GM18868 (cell line): ENCODE results near the gene BHMT.

ENCODE experiments used
- ATAC-seq: cut with Tn5 transposase; IDR thresholded peaks from one replicate; pipeline ENCODE4 v1.9.1; 2021; ENCODE audit warnings: mild to moderate bottlenecking, moderate library complexity; ENCODE audit not compliant: unreplicated experiment

BHMT gene, protein sequence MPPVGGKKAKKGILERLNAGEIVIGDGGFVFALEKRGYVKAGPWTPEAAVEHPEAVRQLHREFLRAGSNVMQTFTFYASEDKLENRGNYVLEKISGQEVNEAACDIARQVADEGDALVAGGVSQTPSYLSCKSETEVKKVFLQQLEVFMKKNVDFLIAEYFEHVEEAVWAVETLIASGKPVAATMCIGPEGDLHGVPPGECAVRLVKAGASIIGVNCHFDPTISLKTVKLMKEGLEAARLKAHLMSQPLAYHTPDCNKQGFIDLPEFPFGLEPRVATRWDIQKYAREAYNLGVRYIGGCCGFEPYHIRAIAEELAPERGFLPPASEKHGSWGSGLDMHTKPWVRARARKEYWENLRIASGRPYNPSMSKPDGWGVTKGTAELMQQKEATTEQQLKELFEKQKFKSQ

DNA sequence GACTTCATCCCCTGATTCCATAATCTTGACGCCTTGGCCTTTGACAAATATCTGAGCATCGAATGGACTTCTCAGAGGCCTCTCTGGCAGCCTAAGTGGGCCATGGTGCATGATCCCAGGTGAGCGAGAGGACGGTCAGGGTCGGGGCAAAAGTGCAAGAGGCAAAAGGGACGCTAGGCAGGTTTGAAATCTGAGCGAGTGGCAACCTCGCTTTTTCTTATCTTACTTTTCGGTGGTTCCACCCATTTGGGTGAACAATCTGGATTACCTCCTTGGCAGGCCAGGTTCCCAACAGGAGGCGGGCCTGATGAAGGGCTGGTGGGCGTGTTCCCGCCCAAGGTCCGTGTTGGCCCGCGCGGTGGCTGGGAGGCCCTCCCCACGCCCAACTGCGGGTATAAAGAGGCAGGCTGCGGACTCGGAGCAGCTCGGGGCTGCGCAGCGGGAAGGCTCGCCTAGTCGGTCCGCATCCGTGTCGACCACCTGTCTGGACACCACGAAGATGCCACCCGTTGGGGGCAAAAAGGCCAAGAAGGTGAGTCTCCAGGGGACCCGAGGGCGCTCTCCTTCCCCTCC lies at the start of gene BHMT:
BHMT (plus strand) TSS at position 423 of the 573 bp plus-strand sequence; CDS start at position 500, 77 bp downstream.
- ATAC-seq: no peak

DNA sequence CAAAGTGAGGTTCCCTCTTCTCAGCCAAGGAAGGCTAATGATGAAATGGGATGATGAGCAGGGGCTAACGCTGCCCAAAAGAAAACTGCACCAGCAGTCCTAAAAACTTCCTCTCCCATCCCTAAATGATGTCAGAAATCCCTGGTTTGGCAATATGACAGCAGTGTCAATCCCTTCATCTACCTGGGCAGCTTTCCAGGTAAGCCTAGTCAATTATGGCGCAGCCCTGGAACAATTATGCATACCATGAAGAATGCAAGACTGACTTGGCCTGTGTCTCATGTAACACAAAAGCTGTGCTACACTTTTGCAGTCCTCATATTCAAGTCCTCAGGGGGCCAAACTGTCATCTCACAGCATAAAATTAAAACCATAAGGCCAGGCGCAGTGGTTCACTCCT lies 49.2 kb upstream of the BHMT start:
- no peak for ATAC-seq

DNA sequence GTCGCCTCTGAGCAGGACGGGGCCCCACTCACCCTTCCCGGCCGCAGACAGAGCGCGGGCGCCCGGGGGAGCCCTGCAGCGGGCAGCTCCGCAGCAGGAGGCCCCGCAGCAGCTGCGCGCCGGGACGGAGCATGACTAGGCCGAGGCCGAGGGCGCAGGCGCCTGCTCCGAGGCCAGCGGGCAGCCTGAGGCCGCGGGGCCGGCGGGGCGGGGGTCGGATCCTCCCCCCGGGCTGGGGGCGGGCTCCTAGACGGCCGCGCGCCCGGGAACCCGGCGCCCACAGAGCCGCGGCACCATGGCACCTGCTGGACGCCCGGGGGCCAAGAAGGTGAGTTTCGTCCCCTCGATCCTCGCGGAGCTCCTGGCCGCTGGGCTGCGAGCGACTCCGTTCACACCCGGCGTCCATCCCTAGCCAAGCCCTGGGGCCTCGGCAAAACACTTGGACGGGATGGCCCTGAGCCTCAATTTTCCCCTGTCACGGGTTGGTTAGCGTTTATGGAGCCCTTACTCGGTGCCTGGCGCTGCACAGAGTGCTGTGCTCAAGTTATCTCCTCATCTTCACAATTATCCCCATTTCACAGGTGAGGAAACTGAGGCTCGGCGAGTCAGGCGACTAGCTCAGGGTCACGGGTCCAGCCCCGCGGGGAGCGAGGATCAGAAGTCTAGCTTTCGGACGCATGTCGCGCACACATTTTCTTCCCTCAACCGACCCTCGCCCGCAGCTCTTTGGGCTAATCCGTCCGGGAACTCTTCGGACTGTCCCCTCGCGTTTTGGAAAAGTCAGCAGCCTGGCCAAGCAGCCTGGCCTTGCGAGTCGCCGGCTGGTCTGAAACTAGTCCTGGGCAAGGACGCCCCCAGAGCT lies 41.9 kb upstream of the BHMT start, which contains the start of the genes BHMT2 and DMGDH:
BHMT2 (plus strand) TSS at position 280 of the 862 bp plus-strand sequence; CDS start at position 296, 16 bp downstream.
DMGDH (minus strand) TSS at position 187 of the 862 bp plus-strand sequence; CDS start at position 133, 54 bp downstream.
- ATAC-seq: no peak

DNA sequence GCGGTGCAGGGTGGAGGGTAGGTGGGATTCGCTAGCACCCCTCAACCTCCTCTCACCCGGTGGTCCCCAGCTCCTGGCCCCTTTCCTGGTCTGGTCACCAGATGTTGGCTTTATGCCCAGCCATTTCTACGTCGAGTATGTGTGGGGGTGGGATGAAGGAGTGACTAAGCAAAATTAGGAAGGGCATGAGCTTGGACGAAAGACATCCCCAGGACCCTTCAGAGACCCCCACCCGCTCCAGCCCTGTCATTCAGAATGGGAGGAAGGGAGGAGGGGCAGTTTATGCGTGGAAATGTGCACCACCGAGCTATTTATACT lies 41.3 kb upstream of the BHMT start:
- ATAC-seq: no peak

DNA sequence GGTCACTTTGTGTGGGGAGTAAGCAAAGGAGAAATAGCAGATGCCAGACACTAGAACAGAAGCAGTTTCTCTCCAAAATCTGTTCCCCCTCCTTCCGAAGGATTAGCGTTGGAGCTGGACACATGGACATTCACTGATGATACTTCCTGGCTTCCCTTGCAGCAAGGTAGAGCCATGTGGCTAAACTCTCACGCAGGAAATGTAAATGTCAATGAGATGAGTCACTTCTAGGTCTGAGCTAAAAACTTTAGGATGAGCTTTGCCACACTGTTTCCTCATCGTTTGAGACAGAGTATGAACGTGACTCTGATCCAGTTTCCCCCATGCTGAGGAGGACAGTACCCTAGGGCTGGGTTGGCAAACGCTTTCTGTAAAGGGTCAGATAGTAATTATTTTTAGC lies 37.0 kb upstream of the BHMT start:
- ATAC-seq: no peak

DNA sequence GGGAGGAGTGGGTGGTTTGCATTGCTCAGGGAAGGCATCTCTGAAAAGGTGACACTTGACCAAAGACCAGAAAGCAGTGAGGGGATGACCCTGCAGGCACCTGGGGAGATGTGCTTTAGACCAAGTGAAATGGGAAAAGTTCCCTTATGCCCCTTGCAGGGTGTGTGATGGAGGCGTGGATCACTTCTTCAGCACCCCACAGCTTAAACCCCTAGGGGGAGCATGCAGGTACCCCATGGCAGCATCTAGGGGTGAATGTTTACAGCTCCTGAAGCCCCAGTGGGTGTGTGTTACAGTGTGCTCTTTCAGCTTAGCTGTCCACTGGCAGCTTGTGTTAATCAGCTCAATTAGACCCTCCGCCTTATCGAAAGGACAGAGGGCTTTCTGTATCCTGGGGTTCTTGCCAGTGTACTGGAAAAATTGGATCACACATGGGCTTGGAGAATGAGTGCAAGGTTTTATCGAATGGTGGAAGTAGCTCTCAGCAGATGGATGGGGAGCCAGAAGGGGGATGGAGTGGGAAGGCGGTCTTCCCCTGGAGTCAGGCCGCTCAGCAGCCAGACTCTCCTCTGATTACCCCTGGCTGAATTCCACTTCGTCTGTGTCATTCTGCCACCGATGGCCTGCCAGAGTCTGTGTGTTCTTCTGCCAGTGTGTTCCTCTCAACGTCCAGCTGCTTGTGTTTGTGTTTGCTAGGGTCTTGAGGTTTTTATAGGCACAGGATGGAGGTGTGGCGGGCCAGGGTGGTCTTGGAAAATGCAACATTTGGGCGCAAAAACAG lies 35.8 kb upstream of the BHMT start:
- no peak for ATAC-seq

DNA sequence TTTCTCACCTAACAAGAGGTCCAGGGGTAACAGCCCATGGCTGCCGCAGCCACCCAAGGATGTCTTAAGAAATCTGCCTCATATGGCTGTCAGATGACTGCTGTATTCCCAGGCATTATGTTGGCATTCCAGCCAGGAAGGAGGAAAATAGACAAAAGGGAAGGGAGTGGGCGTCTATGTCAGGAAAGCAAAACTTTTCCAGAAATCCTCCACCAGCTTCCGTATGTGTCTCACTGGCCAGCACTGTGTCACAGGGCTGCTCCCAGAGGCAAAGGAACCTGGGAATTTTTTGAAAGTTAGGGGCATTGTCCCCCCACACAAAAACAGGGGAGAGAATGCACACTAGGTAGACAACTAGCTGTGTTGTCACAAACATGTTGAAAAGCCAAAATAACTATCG lies 34.8 kb upstream of the BHMT start:
- ATAC-seq: no peak

DNA sequence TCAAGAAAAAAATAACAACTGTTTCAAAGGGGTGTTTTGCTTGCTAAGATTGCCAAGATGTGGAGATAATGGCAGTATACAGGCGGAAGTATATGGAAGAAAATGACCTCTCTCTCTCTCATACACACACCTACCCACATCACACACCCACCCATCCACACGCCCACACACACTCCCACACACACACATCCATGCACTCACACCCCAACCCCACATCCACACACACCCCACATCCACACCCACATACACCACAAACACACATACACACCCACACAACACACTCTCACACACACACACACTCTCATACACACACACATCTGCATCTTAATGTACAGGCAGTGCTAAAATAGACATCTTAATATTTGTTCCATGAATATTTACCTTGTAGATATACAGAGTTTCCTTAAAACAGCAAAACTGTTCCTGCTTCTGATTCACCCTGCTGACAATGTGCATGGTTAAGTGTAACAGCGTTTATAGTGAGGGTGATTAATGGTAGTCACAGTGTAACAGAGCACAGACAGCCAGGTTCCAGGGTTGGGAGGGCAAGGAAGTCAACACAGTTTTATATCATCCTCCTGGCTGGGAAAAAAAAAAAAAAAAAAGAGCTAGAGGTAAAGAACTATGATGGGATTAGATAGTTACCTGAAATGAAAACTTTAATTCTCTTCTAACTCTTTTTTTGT lies 33.8 kb upstream of the BHMT start:
- ATAC-seq: no peak

DNA sequence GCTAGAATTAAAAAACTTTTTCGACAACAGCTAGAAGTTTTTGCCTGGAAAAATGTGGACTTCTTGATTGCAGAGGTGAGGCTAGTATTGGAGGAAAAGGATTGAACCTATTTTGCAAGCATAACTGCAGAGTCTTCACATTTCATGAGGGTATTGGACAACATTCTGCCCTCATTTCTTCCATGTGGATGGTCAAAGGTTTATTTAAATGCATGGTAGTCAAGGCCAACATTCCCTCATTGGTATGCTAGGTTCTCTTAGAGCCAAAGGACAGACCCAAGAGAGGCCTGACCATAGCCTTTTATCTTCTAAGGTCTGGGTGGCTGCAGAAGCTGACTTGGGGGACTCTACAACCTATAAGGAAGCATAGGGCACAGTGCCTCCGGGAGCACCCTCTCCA lies 30.8 kb upstream of the BHMT start:
- no peak for ATAC-seq

DNA sequence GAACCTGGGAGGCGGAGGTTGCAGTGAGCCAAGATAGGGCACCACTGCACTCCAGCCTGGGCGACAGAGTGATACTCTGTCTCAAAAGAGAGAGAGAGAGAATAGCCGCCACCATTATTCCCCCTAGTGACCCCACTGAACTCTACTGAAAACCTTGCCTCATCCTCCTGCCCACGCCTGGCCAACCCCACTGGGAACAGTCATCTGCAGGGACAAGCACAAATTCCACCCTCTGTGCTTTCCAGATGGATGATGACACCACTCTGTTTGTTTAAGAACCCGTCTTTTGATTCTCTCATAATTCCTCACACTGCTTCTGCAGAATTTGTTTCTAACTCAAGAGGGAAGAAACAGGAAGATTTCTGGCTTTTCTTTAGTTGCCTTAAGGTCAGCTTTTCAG lies 29.8 kb upstream of the BHMT start:
- ATAC-seq: no peak

DNA sequence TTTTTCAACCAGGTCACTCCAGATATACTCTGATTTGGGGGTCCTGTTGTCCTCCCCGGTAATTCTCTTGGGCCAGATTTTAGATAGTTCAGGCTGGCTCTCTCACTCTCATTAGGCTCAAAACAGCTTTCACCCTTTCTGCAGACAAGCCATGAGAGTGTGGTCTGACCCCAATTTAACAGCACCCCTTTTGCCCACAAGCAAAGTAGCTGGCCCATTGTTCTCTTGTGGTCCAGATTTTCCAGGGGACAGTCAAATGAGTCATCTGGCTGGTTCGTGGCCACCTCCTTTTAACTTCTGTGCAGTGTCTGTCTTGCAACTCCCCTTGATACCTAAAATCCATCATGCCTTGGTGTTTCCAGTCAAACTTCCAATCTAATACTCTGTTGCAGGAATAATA lies 25.5 kb upstream of the BHMT start:
- peak; percentile 40 for ATAC-seq

DNA sequence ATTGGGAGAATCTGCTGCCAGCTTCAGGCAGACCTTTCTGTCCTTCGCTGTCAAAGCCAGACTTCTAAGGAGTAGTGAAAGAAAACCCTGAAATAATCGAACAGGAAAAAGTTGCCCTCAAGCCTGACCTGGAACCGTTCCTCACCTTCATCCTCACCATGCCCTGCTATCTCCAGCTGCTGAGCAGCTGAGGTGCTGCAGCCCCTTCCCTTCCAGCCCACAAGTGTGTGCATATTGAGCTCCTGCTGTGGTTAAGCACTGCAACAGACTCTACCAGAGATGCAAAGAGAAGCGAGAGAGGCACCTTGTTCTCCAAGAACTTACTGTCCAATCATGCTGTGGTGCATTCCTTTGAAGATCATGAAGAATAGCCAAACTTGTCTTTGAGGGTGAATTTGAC lies 23.1 kb upstream of the BHMT start:
- ATAC-seq: no peak

DNA sequence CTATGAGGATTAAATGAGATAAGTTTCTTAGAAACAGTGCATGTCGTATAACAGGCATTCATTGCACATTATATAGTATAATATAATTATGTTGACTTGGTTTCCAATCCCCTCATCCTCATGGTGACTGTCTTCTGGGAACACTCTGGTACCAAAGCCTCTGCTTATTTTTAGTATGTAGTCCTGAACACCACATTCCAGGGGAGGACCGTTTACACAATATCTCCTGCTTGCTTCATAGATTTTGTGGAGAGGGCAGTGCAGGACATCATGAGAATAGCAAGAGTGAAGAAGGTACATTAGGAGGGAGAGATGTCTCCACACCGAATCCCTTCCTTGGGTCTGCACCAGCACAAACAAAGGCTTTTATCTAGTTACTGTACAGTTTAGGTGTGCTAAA lies 20.5 kb upstream of the BHMT start:
- ATAC-seq: no peak

DNA sequence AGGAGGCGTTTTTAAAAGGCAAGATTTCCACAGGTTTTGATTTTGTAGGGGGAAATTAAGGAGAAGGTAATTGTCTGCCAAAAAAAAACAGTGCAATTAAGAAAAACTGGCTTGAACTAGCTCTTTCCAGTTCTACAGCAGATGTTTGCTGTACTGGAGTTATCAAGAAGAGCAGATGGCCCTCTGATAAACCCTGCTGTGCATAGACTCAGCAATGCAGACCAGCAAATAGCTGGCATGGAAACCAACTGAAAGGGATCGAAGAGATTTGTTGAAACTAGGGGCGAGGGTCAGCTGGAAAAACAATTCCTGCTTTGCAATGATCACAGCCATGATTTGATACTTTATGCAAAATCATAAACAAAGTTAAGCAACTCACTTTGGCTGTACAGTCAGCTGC lies 17.8 kb upstream of the BHMT start:
- no peak for ATAC-seq

DNA sequence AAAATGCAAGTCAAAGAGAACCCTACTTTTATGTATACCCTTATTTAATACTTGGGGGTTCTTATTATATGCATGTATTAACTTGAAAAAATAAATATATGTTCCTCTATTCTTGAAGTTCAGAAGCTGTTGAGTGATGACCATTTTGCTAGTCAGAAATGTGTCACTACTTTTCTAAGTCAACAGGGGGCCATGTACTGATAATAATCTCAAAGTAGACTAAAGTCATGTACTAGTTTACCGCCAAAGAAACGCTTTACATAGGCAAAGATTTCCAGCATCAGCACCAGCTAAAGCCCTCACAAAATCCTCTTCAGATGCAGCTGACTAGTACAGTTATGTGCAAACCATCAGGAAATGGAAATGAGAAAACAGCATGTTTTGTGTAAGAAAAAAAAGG lies 5.7 kb upstream of the BHMT start:
- ATAC-seq: no peak

DNA sequence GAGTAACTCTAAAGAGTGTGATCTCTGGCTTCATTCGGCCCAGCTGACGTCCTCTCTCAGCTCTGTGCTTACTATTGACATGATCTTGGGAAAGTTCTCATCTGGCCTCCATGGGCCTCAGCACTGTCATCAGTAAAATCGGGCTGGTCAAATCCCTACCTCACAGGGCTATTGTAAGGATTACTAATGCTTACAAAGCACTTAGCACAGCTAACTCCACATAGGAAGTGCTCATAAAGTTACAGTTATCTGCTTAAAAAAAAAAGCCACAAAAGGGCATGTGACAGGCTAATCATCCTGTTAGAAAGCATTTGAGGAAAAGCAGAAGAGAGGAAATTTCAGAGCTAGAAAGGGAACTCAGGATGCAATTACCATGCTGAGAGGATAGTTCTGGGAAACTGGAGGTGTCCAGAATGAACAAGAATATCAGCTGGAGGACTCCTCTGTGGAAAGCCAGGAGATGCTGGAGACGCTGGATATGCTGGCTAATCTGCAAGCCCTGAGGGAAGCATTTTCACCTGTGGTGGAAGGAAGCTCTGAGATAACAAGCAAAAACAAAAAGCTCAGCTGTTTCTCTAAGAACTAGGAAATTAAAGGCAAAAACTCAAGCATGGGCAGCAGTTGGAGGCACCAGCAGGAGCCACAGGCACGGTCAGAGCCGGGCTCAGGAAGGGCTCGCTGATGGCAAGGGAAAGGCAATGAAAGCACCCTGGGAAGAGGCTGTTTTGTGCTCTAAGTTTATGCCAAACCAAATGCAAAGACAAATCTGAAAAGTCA lies 4.4 kb upstream of the BHMT start:
- ATAC-seq: no peak

DNA sequence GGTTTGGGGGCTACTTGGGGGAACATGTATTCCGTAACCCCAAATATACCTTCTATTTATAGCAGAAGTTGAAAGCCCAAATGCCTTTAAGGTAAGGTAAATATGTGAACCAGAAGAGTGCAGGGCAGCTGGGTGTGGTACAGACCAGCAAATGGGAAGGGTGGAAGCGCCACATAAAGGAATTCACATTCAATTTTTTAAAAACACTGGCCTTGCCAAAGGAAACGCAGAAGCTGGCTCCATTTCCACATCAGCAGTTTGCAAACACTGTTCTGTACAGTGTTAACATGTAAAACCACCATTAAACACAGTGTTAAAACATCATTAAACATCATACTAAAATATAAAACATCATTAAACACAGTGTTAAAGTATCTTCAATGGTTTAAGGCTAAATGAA lies 3.5 kb upstream of the BHMT start:
- ATAC-seq: no peak

DNA sequence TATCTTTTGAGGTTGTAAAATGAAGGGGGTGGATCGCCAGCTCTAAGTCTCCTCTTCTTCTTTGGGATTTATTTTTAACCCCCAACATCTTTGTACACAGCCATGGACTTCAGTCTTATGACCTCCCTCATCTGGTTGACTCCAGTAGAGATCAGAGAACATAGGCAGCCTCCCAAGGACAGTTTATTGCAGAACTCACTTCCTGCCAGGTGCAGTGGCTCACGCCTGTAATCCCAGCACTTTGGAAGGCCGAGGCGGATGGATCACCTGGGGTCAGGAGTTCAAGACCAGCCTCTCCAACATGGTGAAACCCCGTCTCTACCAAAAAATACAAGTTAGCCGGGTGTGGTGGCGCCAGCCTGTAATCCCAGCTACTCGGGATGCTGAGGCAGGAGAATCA lies 2.8 kb upstream of the BHMT start:
- no peak for ATAC-seq
